Measurements from ENCODE around the gene CREB5. TPM values are rescaled to one million over a fixed set of nuclear protein-coding genes. Genes with fewer than 3 reads are reported as not detected.

Gene CREB5
- total RNA-seq, 1 experiment from 2014 or later = 0.49 TPM

DNA sequence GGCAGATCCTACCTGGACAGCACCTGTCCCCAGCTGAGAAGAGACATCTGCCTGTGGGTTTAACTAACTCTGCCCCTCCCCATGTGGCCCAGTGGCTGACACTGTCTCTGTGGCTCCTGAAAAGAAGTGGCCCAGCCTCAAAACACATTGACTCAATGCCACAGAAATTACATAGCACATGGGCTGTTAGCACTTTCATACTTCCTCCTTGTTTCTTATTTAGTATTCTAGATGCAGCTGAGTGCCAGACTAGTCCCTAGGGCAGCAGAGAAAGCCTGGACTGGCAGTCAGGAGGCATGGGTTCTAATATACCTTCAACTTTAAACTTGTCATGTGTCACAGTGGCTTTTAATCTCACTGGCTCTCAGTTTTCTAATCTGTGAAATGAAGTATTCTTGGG lies 374.8 kb downstream of the CREB5 start:
- CTCF ChIA-PET = no interaction called here
- ATAC-seq = no peak

More for the DNA sequence above, 374.8 kb downstream of the CREB5 start:
- Histone ChIP-seq H3K9ac (ENCODE audit: low read length) (no peak overlapping the region), H3K4me1 (ENCODE audit: control insufficient read depth in 1 of 2, insufficient read depth in 2 of 2, low read length in 2 of 2) (no peaks in the 10 kb centered on the region), H3K27me3 (ENCODE audit: insufficient read depth, low read length) (peaks cover 7% of the 10 kb centered on the region; the same call in 1 of the 2 replicates), H3K9me3 (ENCODE audit: control insufficient read depth in 1 of 2, insufficient read depth in 1 of 2, low read depth in 1 of 2, low read length in 2 of 2) (no peaks in the 10 kb centered on the region), H3K79me2 (ENCODE audit: insufficient read depth, low read length) (no peaks in the 10 kb centered on the region), H3K9me2 (ENCODE audit: insufficient read depth) (no peaks in the 10 kb centered on the region), H2AFZ (ENCODE audit: low read depth, low read length, poor library complexity, severe bottlenecking) (no peak overlapping the region), H3K4me2 (ENCODE audit: low read length) (no peak overlapping the region), H3K27ac (ENCODE audit: low read depth, low read length) (no peak overlapping the region), H3K36me3 (ENCODE audit: control insufficient read depth in 1 of 2, insufficient read depth in 2 of 2, low read length in 2 of 2) (no peaks in the 10 kb centered on the region), H4K20me1 (ENCODE audit: insufficient read depth) (no peaks in the 10 kb centered on the region), H3K4me3 (replicated peaks in 1 of 2; ENCODE audit: low read depth in 1 of 2, low read length in 2 of 2) (no peak overlapping the region)
- no peak for TF ChIP-seq EZH2phosphoT487 (IDR thresholded peaks at IDR 0.05; ENCODE audit: borderline replicate concordance)
- TF ChIP-seq EZH2 (IDR thresholded peaks at IDR 0.05) = no peak
- TF ChIP-seq JUND (IDR thresholded peaks at IDR 0.05) = no peak
- no peak for TF ChIP-seq TCF7L2 (IDR thresholded peaks at IDR 0.05; ENCODE audit: borderline replicate concordance, extremely low read depth, insufficient read depth, insufficient read length)
- no peak for TF ChIP-seq CBX3 (IDR thresholded peaks at IDR 0.05; ENCODE audit: low read depth)
- TF ChIP-seq FOSL1 (IDR thresholded peaks at IDR 0.05; ENCODE audit: low read depth) = no peak
- TF ChIP-seq RAD21 (IDR thresholded peaks at IDR 0.05; ENCODE audit: low read depth) = no peak
- TF ChIP-seq, protein P1, sequence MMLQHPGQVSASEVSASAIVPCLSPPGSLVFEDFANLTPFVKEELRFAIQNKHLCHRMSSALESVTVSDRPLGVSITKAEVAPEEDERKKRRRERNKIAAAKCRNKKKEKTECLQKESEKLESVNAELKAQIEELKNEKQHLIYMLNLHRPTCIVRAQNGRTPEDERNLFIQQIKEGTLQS (IDR thresholded peaks at IDR 0.05) = no peak
- no peak for TF ChIP-seq POLR2A (IDR thresholded peaks at IDR 0.05; ENCODE audit: borderline replicate concordance, extremely low read depth, insufficient read depth, insufficient read length)
- no peak for TF ChIP-seq ZNF274 (IDR thresholded peaks at IDR 0.05; ENCODE audit: low read depth, low read length)
- TF ChIP-seq, protein P2, sequence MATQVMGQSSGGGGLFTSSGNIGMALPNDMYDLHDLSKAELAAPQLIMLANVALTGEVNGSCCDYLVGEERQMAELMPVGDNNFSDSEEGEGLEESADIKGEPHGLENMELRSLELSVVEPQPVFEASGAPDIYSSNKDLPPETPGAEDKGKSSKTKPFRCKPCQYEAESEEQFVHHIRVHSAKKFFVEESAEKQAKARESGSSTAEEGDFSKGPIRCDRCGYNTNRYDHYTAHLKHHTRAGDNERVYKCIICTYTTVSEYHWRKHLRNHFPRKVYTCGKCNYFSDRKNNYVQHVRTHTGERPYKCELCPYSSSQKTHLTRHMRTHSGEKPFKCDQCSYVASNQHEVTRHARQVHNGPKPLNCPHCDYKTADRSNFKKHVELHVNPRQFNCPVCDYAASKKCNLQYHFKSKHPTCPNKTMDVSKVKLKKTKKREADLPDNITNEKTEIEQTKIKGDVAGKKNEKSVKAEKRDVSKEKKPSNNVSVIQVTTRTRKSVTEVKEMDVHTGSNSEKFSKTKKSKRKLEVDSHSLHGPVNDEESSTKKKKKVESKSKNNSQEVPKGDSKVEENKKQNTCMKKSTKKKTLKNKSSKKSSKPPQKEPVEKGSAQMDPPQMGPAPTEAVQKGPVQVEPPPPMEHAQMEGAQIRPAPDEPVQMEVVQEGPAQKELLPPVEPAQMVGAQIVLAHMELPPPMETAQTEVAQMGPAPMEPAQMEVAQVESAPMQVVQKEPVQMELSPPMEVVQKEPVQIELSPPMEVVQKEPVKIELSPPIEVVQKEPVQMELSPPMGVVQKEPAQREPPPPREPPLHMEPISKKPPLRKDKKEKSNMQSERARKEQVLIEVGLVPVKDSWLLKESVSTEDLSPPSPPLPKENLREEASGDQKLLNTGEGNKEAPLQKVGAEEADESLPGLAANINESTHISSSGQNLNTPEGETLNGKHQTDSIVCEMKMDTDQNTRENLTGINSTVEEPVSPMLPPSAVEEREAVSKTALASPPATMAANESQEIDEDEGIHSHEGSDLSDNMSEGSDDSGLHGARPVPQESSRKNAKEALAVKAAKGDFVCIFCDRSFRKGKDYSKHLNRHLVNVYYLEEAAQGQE (IDR thresholded peaks at IDR 0.05; ENCODE audit: low read depth) = no peak
- no peak for TF ChIP-seq SP1 (IDR thresholded peaks at IDR 0.05; ENCODE audit: low read depth)
- TF ChIP-seq SIN3A (IDR thresholded peaks at IDR 0.05; ENCODE audit: low read depth) = no peak
- no peak for TF ChIP-seq YY1 (IDR thresholded peaks at IDR 0.05; ENCODE audit: extremely low read depth, insufficient replicate concordance, low read depth, low read length)
- no peak for TF ChIP-seq ZFX (IDR thresholded peaks at IDR 0.05)
- TF ChIP-seq CEBPB (IDR thresholded peaks at IDR 0.05; ENCODE audit: low read depth) = no peak
- TF ChIP-seq, protein P3, sequence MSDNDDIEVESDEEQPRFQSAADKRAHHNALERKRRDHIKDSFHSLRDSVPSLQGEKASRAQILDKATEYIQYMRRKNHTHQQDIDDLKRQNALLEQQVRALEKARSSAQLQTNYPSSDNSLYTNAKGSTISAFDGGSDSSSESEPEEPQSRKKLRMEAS (IDR thresholded peaks at IDR 0.05) = no peak
- no peak for TF ChIP-seq EGR1 (IDR thresholded peaks at IDR 0.05; ENCODE audit: low read depth)
- ChIA-PET POLR2A (no interaction called here), RAD21 (ENCODE audit: low non-redundant PET in 1 of 2, low total read pairs in 2 of 2, uncharacterized antibody in 2 of 2, unreplicated experiment in 2 of 2) (no interaction called here)
- no TSS peak for BruUV-seq (replicated peaks)
- no peak for DNase-seq (ENCODE audit: low read depth, low spot score)
- intact Hi-C loops (cut with micrococcal nuclease) = no loop called here
